Mesenchymal stem cell (in vitro differentiated cells and primary cell): ENCODE results near the gene DYSF.

Experiments
- DNase-seq: peaks from one replicate; pipeline ENCODE4 v3.0.0-alpha.2; 2013
- H2AFZ ChIP-seq: one replicate; pipeline ENCODE4 v1.6.1; 2013; ENCODE audit warnings: low read depth, mild to moderate bottlenecking, control low read depth, inconsistent platforms, low read length, moderate library complexity
- H2AK5ac ChIP-seq: 2 replicates; pipeline ENCODE4 v1.6.1; 2013; ENCODE audit warnings: low read length, moderate library complexity, mild to moderate bottlenecking, inconsistent platforms; ENCODE audit not compliant: severe bottlenecking
- H2BK120ac ChIP-seq: one replicate; pipeline ENCODE4 v1.6.1; 2013; ENCODE audit warnings: low read depth, mild to moderate bottlenecking, inconsistent platforms, low read length, moderate library complexity
- H2BK12ac ChIP-seq, 2 experiments: one replicate each; pipeline ENCODE4 v1.6.1; 2013; ENCODE audit warnings: inconsistent platforms in 2 of 2, low read length in 2 of 2, mild to moderate bottlenecking in 2 of 2, moderate library complexity in 2 of 2, control low read depth in 1 of 2
- H2BK15ac ChIP-seq: one replicate; pipeline ENCODE4 v1.6.1; 2013; ENCODE audit warnings: mild to moderate bottlenecking, low read depth, inconsistent platforms; ENCODE audit not compliant: poor library complexity, severe bottlenecking
- H2BK5ac ChIP-seq: 2 replicates; pipeline ENCODE4 v1.6.1; 2013; ENCODE audit warnings: low read depth, mild to moderate bottlenecking, low read length, control low read depth, inconsistent platforms; ENCODE audit not compliant: poor library complexity, severe bottlenecking
- H3K14ac ChIP-seq, 2 experiments: one replicate each; pipeline ENCODE4 v1.6.1; 2013; ENCODE audit warnings: inconsistent platforms in 2 of 2, low read length in 2 of 2, control low read depth in 1 of 2, mild to moderate bottlenecking in 1 of 2, moderate library complexity in 1 of 2
- H3K18ac ChIP-seq, 2 experiments: one replicate each; pipeline ENCODE4 v1.6.1; 2013; ENCODE audit warnings: inconsistent platforms in 2 of 2, low read length in 2 of 2, control low read depth in 1 of 2, low read depth in 1 of 2, mild to moderate bottlenecking in 1 of 2
- H3K23ac ChIP-seq, 2 experiments: one replicate each; pipeline ENCODE4 v1.6.1; 2013; ENCODE audit warnings: inconsistent platforms in 2 of 2, low read length in 2 of 2, mild to moderate bottlenecking in 2 of 2, moderate library complexity in 2 of 2, control low read depth in 1 of 2
- H3K27ac ChIP-seq: 2 replicates; pipeline ENCODE4 v1.5.1; 2013; ENCODE audit warnings: mild to moderate bottlenecking, moderate library complexity, low read length, control low read depth, inconsistent platforms; ENCODE audit not compliant: poor library complexity, severe bottlenecking
- H3K27me3 ChIP-seq, 2 experiments: 2 replicates each; pipeline versions ENCODE4 v1.6.1 to v1.7.0; 2013; ENCODE audit warnings: low read length in 2 of 2, mild to moderate bottlenecking in 2 of 2, moderate library complexity in 2 of 2, control low read depth in 1 of 2, inconsistent platforms in 1 of 2; ENCODE audit not compliant: control insufficient read depth in 1 of 2, insufficient read depth in 1 of 2
- H3K36me3 ChIP-seq, 2 experiments: 2 replicates each; pipeline versions ENCODE4 v1.6.1 to v1.7.0; 2013; ENCODE audit warnings: low read length in 2 of 2, control low read depth in 1 of 2, inconsistent platforms in 1 of 2, low read depth in 1 of 2, mild to moderate bottlenecking in 1 of 2; ENCODE audit not compliant: insufficient read depth in 2 of 2, control insufficient read depth in 1 of 2
- H3K4ac ChIP-seq, 2 experiments: one replicate each; pipeline ENCODE4 v1.6.1; 2013; ENCODE audit warnings: inconsistent platforms in 2 of 2, low read length in 2 of 2, mild to moderate bottlenecking in 2 of 2, moderate library complexity in 2 of 2, control low read depth in 1 of 2, low read depth in 1 of 2
- H3K4me1 ChIP-seq: 2 replicates; pipeline ENCODE4 v1.6.1; 2013; ENCODE audit warnings: low read depth, low read length, control low read depth; ENCODE audit not compliant: control insufficient read depth, insufficient read depth
- H3K4me2 ChIP-seq: 2 replicates; pipeline ENCODE4 v1.6.1; 2013; ENCODE audit warnings: low read length, mild to moderate bottlenecking, inconsistent platforms; ENCODE audit not compliant: poor library complexity, severe bottlenecking
- H3K4me3 ChIP-seq, 2 experiments: 2 replicates each; pipeline versions ENCODE4 v1.5.1 to v1.7.0; 2013; ENCODE audit warnings: low read length in 2 of 2, mild to moderate bottlenecking in 2 of 2, control low read depth in 1 of 2, low read depth in 1 of 2; ENCODE audit not compliant: insufficient read depth in 1 of 2
- H3K79me1 ChIP-seq: replicated peaks from 2 replicates; pipeline ENCODE4 v1.6.1; 2013; ENCODE audit warnings: mild to moderate bottlenecking, control low read depth, low read length, inconsistent platforms; ENCODE audit not compliant: poor library complexity, severe bottlenecking
- H3K9ac ChIP-seq: 2 replicates; pipeline ENCODE4 v1.7.0; 2013; ENCODE audit warnings: mild to moderate bottlenecking, low read length, moderate library complexity
- H3K9me3 ChIP-seq: 2 replicates; pipeline ENCODE4 v1.7.0; 2013; ENCODE audit warnings: mild to moderate bottlenecking, low read length; ENCODE audit not compliant: control insufficient read depth
- H4K8ac ChIP-seq: one replicate; pipeline ENCODE4 v1.6.1; 2013; ENCODE audit warnings: inconsistent platforms, mild to moderate bottlenecking, low read length, moderate library complexity
- H4K91ac ChIP-seq: one replicate; pipeline ENCODE4 v1.6.1; 2013; ENCODE audit warnings: mild to moderate bottlenecking, low read length, inconsistent platforms
- WGBS: methylation state at CpG from one replicate; pipeline ENCODE4 v1.1.7; 2013; ENCODE audit warnings: mixed read lengths; 5-methylcytosine and 5-hydroxymethylcytosine counted together

DYSF gene

GRCh38 chr2:71532327-71532726 is 79.0 kb downstream of the DYSF start:
- no peaks in the 10 kb centered on the region for H3K9me3 ChIP-seq
- no peak overlapping the region for H2BK12ac ChIP-seq
- no peak overlapping the region for H2AFZ ChIP-seq
- H3K14ac ChIP-seq: no peak overlapping the region
- H2AK5ac ChIP-seq: no peak overlapping the region
- H3K4me2 ChIP-seq: no peak overlapping the region
- no peak overlapping the region for H2BK120ac ChIP-seq
- no peak overlapping the region for H4K91ac ChIP-seq
- no peak overlapping the region for H3K9ac ChIP-seq
- H3K27me3 ChIP-seq: peaks cover 0 to 58% of the 10 kb centered on the region in 2 experiments
- no peak overlapping the region for H3K4me3 ChIP-seq
- H3K4me1 ChIP-seq: peaks cover 5% of the 10 kb centered on the region
- WGBS: 89% methylated on average over 2 of the region's 2 CpGs
- no peak overlapping the region for H3K4ac ChIP-seq
- H3K79me1 ChIP-seq: peaks cover 10% of the 10 kb centered on the region
- DNase-seq: no peak
- H4K8ac ChIP-seq: no peak overlapping the region
- no peak overlapping the region for H2BK5ac ChIP-seq
- no peak overlapping the region for H3K27ac ChIP-seq
- H3K18ac ChIP-seq: no peak overlapping the region
- no peak overlapping the region for H2BK15ac ChIP-seq
- H3K36me3 ChIP-seq: peaks cover 0 to 68% of the 10 kb centered on the region in 2 experiments
- no peak overlapping the region for H3K23ac ChIP-seq

GRCh38 chr2:71534201-71534600 is 80.8 kb downstream of the DYSF start:
- Histone ChIP-seq H3K79me1 (peaks cover 10% of the 10 kb centered on the region), H3K4me1 (peaks cover 5% of the 10 kb centered on the region), H3K9me3 (no peaks in the 10 kb centered on the region), H2BK5ac (no peak overlapping the region), H2BK12ac (no peak overlapping the region), H3K23ac (no peak overlapping the region), H3K4me3 (no peak overlapping the region), H3K14ac (no peak overlapping the region), H3K27ac (no peak overlapping the region), H2BK15ac (no peak overlapping the region), H3K9ac (no peak overlapping the region), H3K4me2 (no peak overlapping the region), H4K8ac (no peak overlapping the region), H2BK120ac (no peak overlapping the region), H3K4ac (no peak overlapping the region), H4K91ac (no peak overlapping the region), H2AK5ac (no peak overlapping the region), H2AFZ (no peak overlapping the region), H3K27me3 (peaks cover 0 to 40% of the 10 kb centered on the region in 2 experiments), H3K36me3 (peaks cover 0 to 67% of the 10 kb centered on the region in 2 experiments), H3K18ac (no peak overlapping the region)
- DNase-seq: no peak
- 64% methylated on average over 1 of the region's 1 CpG for WGBS

GRCh38 chr2:71534826-71535225 is 81.5 kb downstream of the DYSF start:
- Histone ChIP-seq H3K23ac (no peak overlapping the region), H2BK12ac (no peak overlapping the region), H2AFZ (no peak overlapping the region)

GRCh38 chr2:71535526-71535925 is 82.2 kb downstream of the DYSF start:
- peaks cover 5% of the 10 kb centered on the region for H3K4me1 ChIP-seq
- DNase-seq: no peak
- H3K9me3 ChIP-seq: no peaks in the 10 kb centered on the region
- no peak overlapping the region for H3K4me3 ChIP-seq
- no peak overlapping the region for H3K18ac ChIP-seq
- H3K36me3 ChIP-seq: peaks cover 0 to 60% of the 10 kb centered on the region in 2 experiments
- no peak overlapping the region for H3K23ac ChIP-seq
- no peak overlapping the region for H3K4me2 ChIP-seq
- H3K27me3 ChIP-seq: peaks cover 0 to 27% of the 10 kb centered on the region in 2 experiments
- no peak overlapping the region for H2AFZ ChIP-seq
- H3K79me1 ChIP-seq: peaks cover 8% of the 10 kb centered on the region
- no peak overlapping the region for H3K9ac ChIP-seq
- no peak overlapping the region for H4K91ac ChIP-seq
- no peak overlapping the region for H3K14ac ChIP-seq
- WGBS: 86% methylated on average over 7 of the region's 7 CpGs
- H4K8ac ChIP-seq: no peak overlapping the region
- H2BK5ac ChIP-seq: no peak overlapping the region
- no peak overlapping the region for H2BK15ac ChIP-seq
- no peak overlapping the region for H2BK120ac ChIP-seq
- H2AK5ac ChIP-seq: no peak overlapping the region
- H2BK12ac ChIP-seq: no peak overlapping the region
- H3K4ac ChIP-seq: no peak overlapping the region
- no peak overlapping the region for H3K27ac ChIP-seq

More at GRCh38 chr2:71534826-71535225, 81.5 kb downstream of the DYSF start:
- H3K9me3 ChIP-seq: no peaks in the 10 kb centered on the region
- H3K27me3 ChIP-seq: peaks cover 0 to 34% of the 10 kb centered on the region in 2 experiments
- peaks cover 5% of the 10 kb centered on the region for H3K4me1 ChIP-seq
- DNase-seq: no peak
- no peak overlapping the region for H3K9ac ChIP-seq
- no peak overlapping the region for H4K91ac ChIP-seq
- 91% methylated on average over 3 of the region's 4 CpGs for WGBS
- H3K4ac ChIP-seq: no peak overlapping the region
- H3K36me3 ChIP-seq: peaks cover 0 to 67% of the 10 kb centered on the region in 2 experiments
- no peak overlapping the region for H3K27ac ChIP-seq
- no peak overlapping the region for H3K14ac ChIP-seq
- H3K4me2 ChIP-seq: no peak overlapping the region
- no peak overlapping the region for H2BK15ac ChIP-seq
- H2BK120ac ChIP-seq: no peak overlapping the region
- H3K79me1 ChIP-seq: peaks cover 10% of the 10 kb centered on the region
- H3K4me3 ChIP-seq: no peak overlapping the region
- H2BK5ac ChIP-seq: no peak overlapping the region
- H3K18ac ChIP-seq: no peak overlapping the region
- H4K8ac ChIP-seq: no peak overlapping the region
- H2AK5ac ChIP-seq: no peak overlapping the region
